Ishikawa (cell line): ENCODE measurements around the gene APOBEC3C.

Experiments used
- CEBPB ChIP-seq: IDR thresholded peaks from 2 replicates; pipeline ENCODE4 v1.6.1; 2012
- CREB1 ChIP-seq: IDR thresholded peaks from 2 replicates; pipeline ENCODE4 v1.6.1; 2012; ENCODE audit warnings: low read depth
- EGR1 ChIP-seq: IDR thresholded peaks from 2 replicates; pipeline ENCODE4 v1.6.1; 2012
- EP300 ChIP-seq: IDR thresholded peaks from 2 replicates; pipeline ENCODE4 v1.6.1; 2012; ENCODE audit warnings: borderline replicate concordance
- FOXM1 ChIP-seq: IDR thresholded peaks from 2 replicates; pipeline ENCODE4 v1.6.1; 2012; ENCODE audit warnings: low read depth, borderline replicate concordance
- NFIC ChIP-seq: IDR thresholded peaks from 2 replicates; pipeline ENCODE4 v1.6.1; 2012
- RAD21 ChIP-seq: IDR thresholded peaks from 2 replicates; pipeline ENCODE4 v1.6.1; 2012; ENCODE audit warnings: low read depth
- TAF1 ChIP-seq: IDR thresholded peaks from 2 replicates; pipeline ENCODE4 v1.6.1; 2012; ENCODE audit warnings: low read depth, mild to moderate bottlenecking
- TCF12 ChIP-seq: IDR thresholded peaks from 2 replicates; pipeline ENCODE4 v1.6.1; 2012; ENCODE audit warnings: low read depth
- TEAD4 ChIP-seq: IDR thresholded peaks from 2 replicates; pipeline ENCODE4 v1.6.1; 2012
- YY1 ChIP-seq: IDR thresholded peaks from 2 replicates; pipeline ENCODE4 v1.6.1; 2012; ENCODE audit warnings: low read depth
- ZBTB7A ChIP-seq: IDR thresholded peaks from 2 replicates; pipeline ENCODE4 v1.6.1; 2012; ENCODE audit warnings: low read depth
- TF ChIP-seq, protein P1 (sequence below): IDR thresholded peaks from 2 replicates; pipeline ENCODE4 v1.6.1; 2012
- TF ChIP-seq, protein P2 (sequence below): IDR thresholded peaks from 2 replicates; pipeline ENCODE4 v1.6.1; 2012
- TF ChIP-seq, protein P3 (sequence below): IDR thresholded peaks from 2 replicates; pipeline ENCODE4 v1.6.1; 2012; ENCODE audit warnings: low read depth, mild to moderate bottlenecking

APOBEC3C gene

DNA sequence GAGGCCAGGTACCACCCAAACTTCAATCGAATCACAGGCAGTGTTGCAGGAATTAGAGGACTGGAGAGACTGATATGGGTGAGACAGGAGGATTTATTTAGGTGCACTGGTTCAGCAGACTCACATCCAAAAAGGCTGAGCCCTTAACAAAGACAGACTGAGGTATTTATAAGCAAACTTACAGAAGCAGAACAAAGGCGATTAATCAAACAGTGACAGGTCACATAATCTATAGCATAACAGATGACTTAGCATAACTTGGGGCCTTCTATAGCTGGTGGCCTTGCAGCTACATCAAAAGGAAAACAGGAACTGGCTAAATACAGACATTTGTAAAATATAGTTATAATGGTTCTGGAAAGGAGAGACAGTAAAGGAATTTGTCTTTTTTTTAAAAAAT is 29.8 kb upstream of the APOBEC3C start:
- TF ChIP-seq YY1 (no peak), ZBTB7A (no peak), EGR1 (no peak)

DNA sequence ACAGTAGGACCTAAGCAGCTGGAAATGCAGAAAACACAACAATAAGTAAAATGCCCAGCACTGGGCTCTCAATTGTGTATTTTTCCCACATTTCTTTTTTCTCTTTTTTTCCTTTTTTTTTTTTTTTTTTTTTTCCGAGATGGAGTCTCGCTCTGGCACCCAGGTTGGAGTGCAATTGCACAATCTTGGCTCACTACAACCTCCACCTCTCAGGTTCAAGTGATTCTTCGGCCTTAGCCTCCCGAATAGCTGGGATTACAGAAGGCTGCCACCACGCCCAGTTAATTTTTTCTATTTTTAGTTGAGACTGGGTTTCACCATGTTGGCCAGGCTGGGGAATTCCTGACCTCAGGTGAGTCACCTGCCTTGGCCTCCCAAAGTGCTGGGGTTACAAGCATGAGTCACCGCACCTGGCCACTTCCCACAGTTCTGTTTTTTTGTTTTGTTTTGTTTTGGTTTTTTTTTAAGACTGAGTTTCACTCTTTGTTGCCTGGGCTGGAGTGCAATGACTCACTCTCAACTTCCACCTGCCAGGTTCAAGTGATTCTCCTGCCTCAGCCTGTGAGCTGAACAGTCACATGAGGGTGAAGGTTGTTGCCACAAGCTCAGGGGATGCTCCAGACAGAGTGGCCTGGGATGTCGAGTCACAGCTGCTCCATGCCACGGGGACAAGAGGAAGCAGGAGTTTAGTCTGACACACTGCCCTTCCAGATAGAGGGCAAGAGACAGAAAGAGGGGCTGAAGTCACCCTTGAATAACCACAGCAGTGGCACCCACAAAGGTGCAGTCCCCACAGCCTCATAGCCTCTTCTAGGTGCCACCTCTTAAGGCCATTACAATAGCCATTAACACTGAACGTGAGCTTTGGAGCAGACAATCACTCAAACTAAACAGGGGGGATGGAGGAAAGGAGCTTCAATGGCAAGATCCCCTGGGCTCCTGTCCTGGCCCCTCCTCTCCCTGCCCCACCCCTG is 29.0 kb upstream of the APOBEC3C start:
- TF ChIP-seq CEBPB (peak; percentile 97), NFIC (peak; percentile 95), TCF12 (peak; percentile 98), YY1 (peak; percentile 54), RAD21 (peak; percentile 10; the same call in 1 of the 2 replicates), TEAD4 (peak; percentile 97), FOXM1 (peak; percentile 87), EP300 (peak; percentile 91)
- TF ChIP-seq, protein P1, sequence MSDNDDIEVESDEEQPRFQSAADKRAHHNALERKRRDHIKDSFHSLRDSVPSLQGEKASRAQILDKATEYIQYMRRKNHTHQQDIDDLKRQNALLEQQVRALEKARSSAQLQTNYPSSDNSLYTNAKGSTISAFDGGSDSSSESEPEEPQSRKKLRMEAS = peak; percentile 81
- TF ChIP-seq, protein P2, sequence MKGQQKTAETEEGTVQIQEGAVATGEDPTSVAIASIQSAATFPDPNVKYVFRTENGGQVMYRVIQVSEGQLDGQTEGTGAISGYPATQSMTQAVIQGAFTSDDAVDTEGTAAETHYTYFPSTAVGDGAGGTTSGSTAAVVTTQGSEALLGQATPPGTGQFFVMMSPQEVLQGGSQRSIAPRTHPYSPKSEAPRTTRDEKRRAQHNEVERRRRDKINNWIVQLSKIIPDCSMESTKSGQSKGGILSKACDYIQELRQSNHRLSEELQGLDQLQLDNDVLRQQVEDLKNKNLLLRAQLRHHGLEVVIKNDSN = peak; percentile 68; the same call in 1 of the 2 replicates

DNA sequence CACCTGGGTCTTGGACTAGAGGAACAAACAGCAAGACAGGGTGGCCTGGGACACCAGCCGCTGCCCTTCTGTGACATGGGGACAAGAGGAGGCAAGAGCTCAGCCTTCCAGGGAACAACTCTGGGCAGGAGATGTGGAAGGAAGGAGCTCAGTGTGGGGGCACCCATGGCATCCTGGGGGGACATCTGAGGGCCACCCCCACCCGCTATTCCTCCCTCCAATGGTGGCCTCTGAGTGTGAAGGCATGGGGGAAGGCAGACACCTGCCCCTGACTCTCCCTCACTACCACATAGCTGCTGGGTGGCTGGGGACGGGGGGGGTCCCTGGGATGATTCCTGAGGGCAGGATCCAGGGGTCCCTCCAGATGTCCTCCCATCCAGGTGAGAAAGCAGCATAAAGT is 27.4 kb upstream of the APOBEC3C start:
- TF ChIP-seq TCF12 (no peak), FOXM1 (no peak), YY1 (no peak), CEBPB (no peak), TAF1 (no peak)
- TF ChIP-seq, protein P1 = no peak

DNA sequence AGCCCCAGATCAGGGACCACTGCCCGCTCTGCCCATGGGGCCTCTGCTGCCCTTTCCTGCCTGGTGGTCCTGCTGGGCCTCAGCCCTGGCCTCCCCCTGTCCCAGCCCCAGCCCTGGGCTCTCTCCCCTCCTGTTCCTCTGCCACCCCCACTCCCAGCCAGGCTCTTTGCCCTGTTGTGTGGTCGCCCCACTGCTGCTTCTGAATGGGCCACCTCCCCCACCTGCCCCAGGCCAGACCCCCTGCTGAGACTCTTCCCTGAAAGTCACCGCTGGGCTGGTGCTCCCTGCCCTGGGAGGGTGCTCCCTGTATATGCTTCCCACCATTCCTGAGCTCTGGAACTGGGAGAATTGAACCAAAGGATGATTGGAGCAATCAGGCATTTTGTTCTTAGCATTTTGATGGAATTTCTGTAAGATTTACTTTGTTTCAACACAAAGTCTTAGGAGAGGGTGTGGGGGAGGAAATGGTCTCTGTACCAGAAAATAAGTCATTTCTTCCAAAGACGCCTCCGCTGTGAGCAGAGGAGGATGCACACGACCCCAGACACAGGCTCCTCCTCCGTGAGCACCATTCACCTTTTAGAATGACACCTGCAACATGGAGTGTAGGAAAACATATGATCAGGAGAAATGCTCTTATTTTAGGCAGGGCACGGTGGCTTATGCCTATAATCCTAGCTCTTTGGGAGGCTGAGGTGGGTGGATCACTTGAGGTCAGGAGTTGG is 26.7 kb upstream of the APOBEC3C start:
- no peak for TF ChIP-seq TAF1
- TF ChIP-seq, protein P3, sequence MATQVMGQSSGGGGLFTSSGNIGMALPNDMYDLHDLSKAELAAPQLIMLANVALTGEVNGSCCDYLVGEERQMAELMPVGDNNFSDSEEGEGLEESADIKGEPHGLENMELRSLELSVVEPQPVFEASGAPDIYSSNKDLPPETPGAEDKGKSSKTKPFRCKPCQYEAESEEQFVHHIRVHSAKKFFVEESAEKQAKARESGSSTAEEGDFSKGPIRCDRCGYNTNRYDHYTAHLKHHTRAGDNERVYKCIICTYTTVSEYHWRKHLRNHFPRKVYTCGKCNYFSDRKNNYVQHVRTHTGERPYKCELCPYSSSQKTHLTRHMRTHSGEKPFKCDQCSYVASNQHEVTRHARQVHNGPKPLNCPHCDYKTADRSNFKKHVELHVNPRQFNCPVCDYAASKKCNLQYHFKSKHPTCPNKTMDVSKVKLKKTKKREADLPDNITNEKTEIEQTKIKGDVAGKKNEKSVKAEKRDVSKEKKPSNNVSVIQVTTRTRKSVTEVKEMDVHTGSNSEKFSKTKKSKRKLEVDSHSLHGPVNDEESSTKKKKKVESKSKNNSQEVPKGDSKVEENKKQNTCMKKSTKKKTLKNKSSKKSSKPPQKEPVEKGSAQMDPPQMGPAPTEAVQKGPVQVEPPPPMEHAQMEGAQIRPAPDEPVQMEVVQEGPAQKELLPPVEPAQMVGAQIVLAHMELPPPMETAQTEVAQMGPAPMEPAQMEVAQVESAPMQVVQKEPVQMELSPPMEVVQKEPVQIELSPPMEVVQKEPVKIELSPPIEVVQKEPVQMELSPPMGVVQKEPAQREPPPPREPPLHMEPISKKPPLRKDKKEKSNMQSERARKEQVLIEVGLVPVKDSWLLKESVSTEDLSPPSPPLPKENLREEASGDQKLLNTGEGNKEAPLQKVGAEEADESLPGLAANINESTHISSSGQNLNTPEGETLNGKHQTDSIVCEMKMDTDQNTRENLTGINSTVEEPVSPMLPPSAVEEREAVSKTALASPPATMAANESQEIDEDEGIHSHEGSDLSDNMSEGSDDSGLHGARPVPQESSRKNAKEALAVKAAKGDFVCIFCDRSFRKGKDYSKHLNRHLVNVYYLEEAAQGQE = no peak
- TF ChIP-seq EP300 = no peak
- no peak for TF ChIP-seq RAD21
- TF ChIP-seq YY1 = no peak
- TF ChIP-seq CEBPB = no peak
- no peak for TF ChIP-seq TCF12
- TF ChIP-seq, protein P2 = no peak
- TF ChIP-seq FOXM1 = no peak
- no peak for TF ChIP-seq CREB1
- TF ChIP-seq NFIC = no peak
- TF ChIP-seq ZBTB7A = no peak
- TF ChIP-seq, protein P1 = no peak
- no peak for TF ChIP-seq TEAD4
- TF ChIP-seq EGR1 = no peak

DNA sequence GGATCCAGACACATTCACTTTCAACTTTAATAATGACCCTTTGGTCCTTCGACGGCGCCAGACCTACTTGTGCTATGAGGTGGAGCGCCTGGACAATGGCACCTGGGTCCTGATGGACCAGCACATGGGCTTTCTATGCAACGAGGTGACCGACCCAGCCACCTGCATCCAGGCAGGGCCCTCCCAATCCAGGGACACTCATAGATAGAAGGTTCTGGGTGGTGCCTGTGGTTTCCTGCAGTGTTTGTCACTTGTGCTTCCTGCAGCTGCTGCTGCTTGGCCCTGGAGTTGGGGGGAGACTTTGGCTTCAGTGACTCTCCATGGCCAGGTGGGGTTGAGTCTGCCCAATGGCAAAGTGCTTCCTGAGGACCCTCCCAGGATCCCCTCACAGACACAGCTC is 24.6 kb upstream of the APOBEC3C start:
- TF ChIP-seq, protein P3 = no peak
- TF ChIP-seq, protein P1 = no peak
- TF ChIP-seq EGR1 = no peak
